Astrocyte of the hippocampus (primary cell): ENCODE results near the gene PIEZO1.
"Not testable (repeated sequence)": the region's sequence is repeated elsewhere in the genome, so short reads cannot be mapped to it uniquely, and the experiment has no call there.

Experiments used
- DNase-seq: peaks from one replicate; pipeline ENCODE4 v3.0.0; 2011; ENCODE audit warnings: low read depth, low spot score

The PIEZO1 gene

GRCh38 chr16:88785106-88785924 lies at the start of gene PIEZO1:
Gene PIEZO1, minus strand, starts transcription at chr16:88785220. Its CDS starts 256 bp downstream, at chr16:88784964.
- DNase-seq: peak; percentile 86

GRCh38 chr16:88834670-88835069 lies 49.6 kb upstream of the PIEZO1 start:
- DNase-seq: no peak

DNA sequence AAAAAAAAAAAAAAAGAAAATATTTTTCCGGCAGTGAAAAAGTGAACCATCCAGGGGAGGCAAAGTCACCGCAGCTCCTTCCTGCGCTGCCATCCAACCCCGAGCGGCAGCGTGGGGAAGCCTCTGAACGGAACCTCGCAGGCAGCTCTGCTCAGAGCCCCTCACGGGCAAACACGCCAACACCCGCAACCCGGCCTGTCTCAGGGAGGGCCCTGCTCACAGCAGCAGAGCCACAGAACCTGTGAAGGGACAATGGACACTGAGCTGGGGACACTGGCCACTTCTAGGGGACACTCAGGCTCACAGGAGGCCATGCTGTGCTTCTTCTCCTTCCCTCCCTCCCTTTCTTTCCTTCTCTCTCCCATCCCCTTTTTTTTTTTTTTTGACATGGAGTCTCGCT lies 48.1 kb upstream of the PIEZO1 start:
- no peak for DNase-seq

- DNase-seq: peak; percentile 38
Observed at GRCh38 chr16:88831838-88832237, 46.8 kb upstream of the PIEZO1 start.

DNA sequence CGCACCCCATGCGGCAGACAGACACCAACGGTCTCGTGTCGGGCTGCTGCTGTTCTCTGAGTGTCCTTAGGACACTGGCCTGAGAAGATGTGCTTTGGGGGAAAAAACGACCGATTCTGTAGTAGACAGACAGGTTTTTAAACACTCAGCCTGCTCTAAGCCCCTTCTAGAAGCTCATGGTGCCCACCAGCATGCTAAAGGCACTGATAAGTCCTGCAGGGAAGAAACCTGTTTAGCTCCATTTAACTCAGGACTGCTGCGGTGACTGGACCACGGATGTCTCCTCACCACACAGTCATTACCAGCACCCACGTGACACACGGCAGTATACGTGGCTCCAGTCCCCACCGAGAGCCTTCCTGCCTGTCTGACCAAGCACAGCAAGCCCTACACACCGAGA lies 45.8 kb upstream of the PIEZO1 start:
- no peak for DNase-seq

DNA sequence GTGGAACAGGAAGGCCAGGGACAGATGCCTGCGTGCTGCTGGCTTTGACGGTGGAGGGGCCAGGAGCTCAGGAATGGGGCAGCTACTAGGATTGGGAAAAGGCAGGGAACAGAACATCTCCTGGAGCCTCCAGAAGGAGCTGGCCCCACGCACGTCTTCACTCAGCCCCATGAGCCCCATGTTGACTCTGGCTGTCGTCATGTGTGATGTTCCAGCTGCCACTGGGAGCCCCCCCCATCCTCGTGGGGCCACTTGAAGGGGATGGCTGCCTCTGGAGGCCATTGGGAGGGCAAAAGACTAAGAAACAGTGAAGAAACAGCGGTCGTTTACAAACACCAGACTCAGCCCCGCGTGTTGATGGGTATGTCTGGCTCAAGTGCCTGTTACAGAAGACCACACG lies 45.2 kb upstream of the PIEZO1 start:
- DNase-seq: no peak

DNA sequence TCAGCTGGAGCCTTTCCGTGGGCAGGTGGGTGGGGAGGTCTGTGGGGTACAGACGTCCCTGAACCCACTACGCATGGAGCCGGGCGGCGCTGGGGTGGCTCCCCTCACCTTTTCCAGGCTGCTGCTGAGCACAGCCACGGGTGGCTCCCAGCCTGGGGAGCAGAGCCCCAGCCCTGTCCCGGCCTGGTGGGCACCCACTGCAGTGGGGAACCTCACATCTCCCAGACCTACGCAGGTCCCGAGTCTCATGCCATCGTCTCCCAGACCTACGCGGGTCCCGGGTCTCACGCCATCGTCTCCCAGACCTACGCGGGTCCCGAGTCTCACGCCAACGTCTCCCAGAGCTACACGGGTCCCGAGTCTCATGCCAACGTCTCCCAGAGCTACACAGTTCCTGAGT lies 43.7 kb upstream of the PIEZO1 start:
- DNase-seq: no peak

DNA sequence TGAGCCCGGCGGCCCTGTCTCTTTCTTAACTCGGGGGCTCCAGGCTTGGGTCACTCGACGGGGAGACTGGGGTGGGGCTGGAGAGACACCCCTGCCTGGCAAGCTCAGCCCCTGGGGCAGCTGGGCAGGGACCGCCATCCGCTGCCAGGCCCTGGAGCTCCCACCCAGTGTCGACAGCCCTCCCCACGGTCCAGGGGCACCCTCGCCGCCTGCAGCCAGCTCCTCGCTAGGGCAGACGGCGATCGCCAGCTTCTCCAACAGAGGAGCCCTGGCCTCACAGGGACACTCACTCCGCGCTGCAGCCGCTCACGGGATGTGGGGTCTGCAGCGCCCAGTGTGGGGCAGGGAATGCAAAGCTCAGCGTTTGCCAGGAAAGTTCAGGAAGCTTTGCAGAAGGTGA lies 42.7 kb upstream of the PIEZO1 start:
- DNase-seq: no peak

DNA sequence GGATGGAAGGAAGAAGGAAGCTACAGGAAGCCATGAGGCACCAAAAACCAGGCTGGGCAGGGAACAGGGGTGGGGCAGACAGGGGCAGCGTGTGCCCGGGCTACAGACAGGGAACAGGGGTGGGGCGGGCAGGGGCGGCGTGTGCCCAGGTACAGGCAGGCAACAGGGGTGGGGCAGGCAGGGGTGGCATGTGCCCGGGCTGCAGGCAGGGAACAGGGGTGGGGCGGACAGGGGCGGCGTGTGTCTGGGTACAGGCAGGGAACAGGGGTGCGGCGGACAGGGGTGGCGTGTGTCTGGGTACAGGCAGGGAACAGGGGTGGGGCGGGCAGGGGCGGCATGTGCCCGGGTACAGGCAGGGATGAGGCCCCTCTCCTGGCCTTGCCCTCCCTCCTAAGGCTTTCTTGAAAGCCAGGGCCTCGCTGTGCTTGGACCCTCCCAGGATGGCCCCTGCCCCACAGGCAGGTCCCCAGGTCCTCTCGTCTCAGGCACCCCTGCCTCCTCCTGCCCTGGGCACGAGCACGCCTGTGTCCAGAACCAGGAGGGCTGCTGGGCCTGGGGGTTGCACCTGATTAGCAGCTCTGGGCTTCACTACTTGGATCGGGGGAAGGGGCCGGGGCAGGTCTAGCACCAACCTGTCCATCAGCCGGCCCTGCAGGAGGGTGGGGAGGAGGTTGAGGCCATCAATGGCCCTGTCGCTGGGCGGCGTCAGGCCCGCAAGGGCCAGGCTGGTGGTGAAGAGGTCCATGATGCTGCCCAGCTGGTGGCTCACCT lies 41.2 kb upstream of the PIEZO1 start:
- no peak for DNase-seq

GRCh38 chr16:88825146-88825545 lies 40.1 kb upstream of the PIEZO1 start:
- no peak for DNase-seq

DNA sequence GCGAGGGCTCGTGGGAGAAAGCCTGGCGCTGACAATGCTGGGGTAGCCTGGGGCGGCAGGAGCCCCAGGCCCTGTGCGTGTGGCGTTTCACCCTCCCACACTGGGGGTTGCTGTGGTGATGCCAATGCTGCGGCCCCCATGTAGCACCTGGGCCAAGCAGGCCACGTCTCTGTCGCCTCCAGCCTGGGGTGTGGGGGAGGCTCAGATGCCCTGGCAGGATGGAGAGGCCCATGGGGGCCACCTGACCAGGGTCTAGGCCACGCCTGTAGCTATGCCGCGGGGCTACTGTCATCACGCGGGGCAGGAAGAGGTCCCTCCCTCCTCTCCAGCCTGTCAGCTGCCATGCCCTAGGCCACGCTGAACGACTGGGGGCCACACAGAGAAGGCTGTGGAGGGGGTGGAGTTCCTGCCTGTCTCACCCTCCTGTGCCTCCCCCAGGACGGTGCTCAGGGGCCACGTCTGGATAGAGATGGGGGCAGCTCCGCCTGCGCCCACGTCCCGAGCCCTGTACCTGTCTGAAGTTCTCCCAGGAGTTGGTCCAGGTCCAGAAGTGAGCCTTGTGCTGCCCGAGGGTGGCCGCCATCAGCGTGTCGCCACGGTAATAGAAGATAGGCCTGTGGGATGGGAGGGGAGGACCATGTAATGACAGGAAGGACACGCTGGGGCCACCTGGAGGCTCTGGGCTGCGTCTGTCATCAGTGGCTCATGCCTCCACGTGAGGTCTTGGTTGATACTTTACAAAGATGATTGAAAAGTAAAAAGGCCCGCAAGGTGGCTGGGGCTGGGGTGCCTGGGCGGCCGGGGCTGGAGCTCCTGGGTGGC lies 39.4 kb upstream of the PIEZO1 start:
- no peak for DNase-seq

GRCh38 chr16:88823646-88824045 lies 38.6 kb upstream of the PIEZO1 start:
- DNase-seq: not testable (repeated sequence)

DNA sequence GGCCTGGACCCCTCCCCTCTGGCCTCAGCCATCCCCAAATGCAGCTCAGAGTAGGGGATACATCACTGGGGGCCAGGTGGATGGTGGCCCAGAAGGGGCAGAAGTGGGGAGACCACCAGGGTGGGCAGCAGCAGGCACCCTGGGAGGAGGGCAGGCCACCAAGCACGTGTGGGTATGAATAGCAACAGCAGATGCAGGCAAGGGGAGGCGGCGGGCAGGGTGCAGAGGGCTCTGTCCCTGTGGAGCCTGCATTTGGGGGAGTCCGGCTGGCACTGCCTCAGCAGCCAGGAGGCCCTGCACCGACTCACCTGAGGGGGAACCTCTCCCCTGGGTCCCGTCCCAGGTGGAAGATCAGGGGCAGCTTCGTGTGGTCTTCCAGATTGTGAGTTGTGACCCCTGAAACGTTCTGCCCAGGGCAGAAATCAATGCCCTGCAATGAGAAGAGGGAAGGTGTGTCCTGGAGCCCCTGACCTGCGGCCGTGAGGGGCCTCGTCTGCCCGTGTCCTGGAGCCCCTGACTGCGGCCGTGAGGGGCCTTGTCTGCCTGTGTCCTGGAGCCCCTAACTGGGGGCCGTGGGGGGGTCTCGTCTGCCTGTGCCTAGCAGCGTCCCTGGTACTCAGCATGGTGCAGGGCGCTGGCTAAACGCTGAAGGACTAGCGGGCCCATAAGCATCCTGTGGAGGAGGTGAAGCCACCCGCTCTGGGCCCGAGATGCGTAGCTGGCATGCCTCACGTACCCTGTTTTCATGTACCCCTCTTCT lies 37.4 kb upstream of the PIEZO1 start:
- DNase-seq: no peak

DNA sequence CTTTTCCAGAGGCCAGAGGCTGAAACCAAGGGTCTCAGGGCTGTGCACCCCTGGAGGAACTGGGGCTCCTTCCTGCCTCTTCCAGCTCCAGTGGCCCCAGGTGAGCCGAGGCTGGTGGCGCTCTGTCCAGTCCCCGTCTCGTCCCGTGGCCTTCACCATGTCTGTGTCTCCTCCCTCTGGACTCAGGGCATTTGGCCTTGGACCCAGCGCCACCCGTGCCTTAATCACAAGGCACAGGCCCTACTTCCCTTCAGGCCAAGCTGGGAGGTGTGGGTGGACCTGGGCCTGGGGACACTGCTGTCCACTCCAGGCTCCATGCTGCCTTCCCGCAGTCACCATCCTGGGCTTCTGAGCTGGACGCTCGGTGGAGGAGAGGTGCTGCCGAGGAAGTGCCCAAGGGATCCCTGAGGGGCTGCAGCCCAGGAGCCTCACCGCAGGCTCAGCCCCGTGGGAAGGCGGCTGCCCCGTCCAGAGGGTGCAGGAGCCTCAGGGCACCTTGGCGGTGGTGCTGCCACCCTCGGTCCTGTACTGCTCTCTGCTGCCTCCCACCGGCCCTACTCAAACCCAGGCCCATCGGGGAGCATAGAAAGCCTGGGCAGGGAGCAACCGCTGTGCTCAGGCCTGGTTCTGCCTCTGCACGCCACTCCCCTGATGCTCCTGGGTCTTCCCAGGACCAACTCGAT lies 36.3 kb upstream of the PIEZO1 start:
- no peak for DNase-seq

DNA sequence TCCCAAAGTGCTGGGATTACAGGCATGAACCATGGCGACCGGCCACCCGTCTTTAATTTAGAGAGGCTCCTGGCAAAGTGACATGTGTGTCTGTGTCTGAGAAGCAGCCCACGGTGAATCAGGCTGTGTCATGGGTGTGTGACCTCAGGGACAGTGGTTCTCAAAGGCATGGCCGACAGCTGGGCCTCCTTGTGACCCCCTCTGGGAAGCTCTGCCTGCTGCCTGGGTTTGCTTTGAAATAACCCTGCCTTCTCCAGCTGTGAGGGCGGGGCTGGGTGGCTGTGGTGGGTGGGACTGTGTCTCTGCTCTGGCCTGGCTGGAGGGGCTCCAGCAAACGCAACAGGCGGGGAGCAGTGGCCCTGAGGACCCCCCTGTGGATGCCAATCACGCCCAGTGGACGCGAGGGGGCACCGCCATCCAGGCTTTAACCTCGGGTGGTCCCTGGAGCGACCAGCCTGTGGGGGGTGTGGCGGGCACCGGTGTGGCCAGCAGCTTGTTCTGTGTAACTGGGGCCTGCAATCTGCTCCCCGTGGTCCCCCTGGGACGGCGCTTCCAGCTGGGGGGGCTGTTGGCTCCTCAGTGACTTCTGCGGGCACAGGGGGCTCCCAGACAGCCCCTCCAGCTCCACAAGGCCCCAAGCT lies 35.5 kb upstream of the PIEZO1 start:
- no peak for DNase-seq

DNA sequence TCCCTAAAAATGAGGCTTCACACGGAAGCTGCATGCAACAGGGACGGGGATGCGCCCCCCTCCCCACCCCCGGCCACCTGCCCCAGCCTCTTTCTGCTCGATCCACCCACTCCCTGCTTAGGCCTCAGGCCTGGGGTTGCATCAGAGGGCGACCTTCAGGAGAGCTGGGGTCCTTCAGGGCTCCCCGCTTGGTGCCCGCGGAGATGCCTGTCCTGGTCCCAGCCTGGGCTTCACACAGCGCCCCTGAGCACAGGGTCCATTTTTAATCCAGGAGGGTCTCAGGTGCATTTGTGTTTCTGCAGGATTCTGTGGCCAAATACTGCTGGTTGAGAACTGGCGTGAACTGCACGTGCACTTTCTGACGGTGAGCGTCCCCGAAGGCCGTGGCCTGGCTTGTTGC lies 34.1 kb upstream of the PIEZO1 start:
- DNase-seq: no peak

DNA sequence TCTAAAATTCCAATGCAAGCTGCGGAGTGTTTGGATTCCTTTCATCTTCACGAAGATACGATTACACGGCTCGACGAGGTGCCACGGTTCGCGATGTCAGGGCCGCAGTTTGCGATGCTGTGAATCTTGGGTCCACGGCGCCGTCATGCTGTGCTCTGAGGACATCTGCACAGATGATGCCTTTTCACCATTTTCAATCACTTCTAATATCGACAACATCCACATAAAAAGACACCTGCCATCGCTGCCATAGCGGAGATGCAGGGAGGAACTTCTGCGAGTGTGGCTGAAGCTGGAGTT lies 33.5 kb upstream of the PIEZO1 start:
- no peak for DNase-seq

GRCh38 chr16:88817785-88818574 lies 33.0 kb upstream of the PIEZO1 start:
- DNase-seq: no peak

DNA sequence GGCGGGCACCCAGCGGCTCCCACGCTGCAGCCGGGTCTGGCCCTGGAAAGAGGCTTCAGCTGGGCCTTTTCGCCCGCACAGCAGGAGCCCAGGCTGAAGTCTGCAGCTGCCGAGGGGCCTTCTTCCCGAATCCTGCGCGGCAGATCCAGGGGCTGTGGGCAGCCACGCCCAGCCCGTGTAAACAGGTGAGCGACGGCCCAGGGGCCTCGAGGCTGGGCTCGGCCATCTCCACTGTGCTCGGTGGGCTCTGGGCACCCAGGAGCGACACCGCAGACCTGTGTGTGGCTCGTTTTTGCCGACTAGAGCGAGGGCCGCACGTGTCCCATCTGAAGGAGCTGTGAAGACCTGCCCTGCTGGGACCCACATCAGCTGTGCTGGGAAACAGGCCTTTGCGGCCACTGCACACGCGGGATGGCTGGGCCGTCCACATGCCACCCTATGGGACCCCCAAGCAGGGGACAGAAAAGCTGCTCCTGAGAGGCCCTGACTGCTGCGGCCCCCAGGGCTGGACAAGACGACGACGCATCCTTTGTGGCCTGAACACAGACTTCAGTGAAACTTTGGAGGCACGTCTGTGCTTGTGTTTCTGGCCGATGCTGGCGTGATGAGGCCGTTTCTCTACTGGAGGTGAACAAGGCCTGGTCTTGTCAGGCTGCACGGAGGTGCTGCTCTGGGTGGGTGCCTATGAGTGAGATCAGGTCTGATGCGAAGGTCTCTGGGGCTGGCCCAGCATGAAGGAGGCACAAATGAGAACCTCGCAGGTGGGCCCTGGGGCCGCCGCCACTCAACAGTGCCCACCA lies 31.9 kb upstream of the PIEZO1 start:
- DNase-seq: no peak
